HuH-7.5 (cell line): ENCODE results near the gene LCA5L.

Source experiments
- DNase-seq: peaks from one replicate; pipeline ENCODE4 v3.0.0; 2011; ENCODE audit warnings: low spot score

The LCA5L gene

GRCh38 chr21:39445321-39446269 lies at the start of gene LCA5L:
LCA5L (minus strand) TSS chr21:39445778; CDS start chr21:39428493, 17,285 bp downstream.
- peak; percentile 80 for DNase-seq

GRCh38 chr21:39489380-39489924 lies 43.9 kb upstream of the LCA5L start:
- no peak for DNase-seq

- no peak for DNase-seq
Measured at GRCh38 chr21:39484711-39485276, 39.2 kb upstream of the LCA5L start.

- no peak for DNase-seq
Measured at GRCh38 chr21:39483917-39484316, 38.3 kb upstream of the LCA5L start.

GRCh38 chr21:39481886-39482285 lies 36.3 kb upstream of the LCA5L start:
- no peak for DNase-seq

- no peak for DNase-seq
Measured at GRCh38 chr21:39480271-39480670, 34.7 kb upstream of the LCA5L start.

GRCh38 chr21:39479814-39480182 lies 34.2 kb upstream of the LCA5L start:
- no peak for DNase-seq

GRCh38 chr21:39479164-39479813 lies 33.7 kb upstream of the LCA5L start:
- DNase-seq, result no peak

GRCh38 chr21:39474611-39475010 lies 29.0 kb upstream of the LCA5L start:
- DNase-seq, result no peak

GRCh38 chr21:39472786-39473185 lies 27.2 kb upstream of the LCA5L start:
- DNase-seq, result no peak

GRCh38 chr21:39471598-39471997 lies 26.0 kb upstream of the LCA5L start:
- DNase-seq, result no peak

GRCh38 chr21:39468559-39468958 lies 23.0 kb upstream of the LCA5L start:
- no peak for DNase-seq

GRCh38 chr21:39467746-39468145 lies 22.2 kb upstream of the LCA5L start:
- no peak for DNase-seq

- no peak for DNase-seq
Measured at GRCh38 chr21:39466584-39466983, 21.0 kb upstream of the LCA5L start.

GRCh38 chr21:39463308-39463707 lies 17.7 kb upstream of the LCA5L start:
- no peak for DNase-seq

GRCh38 chr21:39461419-39461818 lies 15.8 kb upstream of the LCA5L start:
- no peak for DNase-seq

GRCh38 chr21:39456665-39457064 lies 11.1 kb upstream of the LCA5L start:
- no peak for DNase-seq

- DNase-seq, result no peak
Measured at GRCh38 chr21:39454949-39455668, 9.5 kb upstream of the LCA5L start.

GRCh38 chr21:39453571-39454179 lies 8.1 kb upstream of the LCA5L start:
- no peak for DNase-seq

GRCh38 chr21:39452970-39453342 lies 7.4 kb upstream of the LCA5L start:
- DNase-seq, result no peak

GRCh38 chr21:39452207-39452969 lies 6.8 kb upstream of the LCA5L start:
- no peak for DNase-seq
